Mesodermal cell (in vitro differentiated cells): ENCODE measurements around the gene ZIC1.

Experiments
- H3K27ac ChIP-seq: 2 replicates; pipeline ENCODE4 v1.7.0; 2013; ENCODE audit warnings: mild to moderate bottlenecking, low read depth, low read length, moderate library complexity; ENCODE audit not compliant: severe bottlenecking
- H3K36me3 ChIP-seq: 2 replicates; pipeline ENCODE4 v1.7.1; 2013; ENCODE audit warnings: mild to moderate bottlenecking, low read length, moderate library complexity; ENCODE audit not compliant: control insufficient read depth, insufficient read depth
- H3K4me1 ChIP-seq: one replicate; pipeline ENCODE4 v1.7.1; 2013; ENCODE audit warnings: mild to moderate bottlenecking, low read length; ENCODE audit not compliant: insufficient read depth, control insufficient read depth, poor library complexity, severe bottlenecking
- H3K4me3 ChIP-seq: 2 replicates; pipeline ENCODE4 v1.7.0; 2013; ENCODE audit warnings: low read length, control low read depth, mild to moderate bottlenecking; ENCODE audit not compliant: insufficient read depth, poor library complexity, severe bottlenecking; ENCODE audit errors: extremely low read depth
- H3K9me3 ChIP-seq: 2 replicates; pipeline ENCODE4 v1.7.1; 2013; ENCODE audit warnings: mild to moderate bottlenecking, low read length, moderate library complexity; ENCODE audit not compliant: control insufficient read depth
- WGBS, 2 experiments: methylation state at CpG; one replicate each; pipeline ENCODE4 v1.1.5; 2013; ENCODE audit warnings: missing lambda C conversion rate in 2 of 2; ENCODE audit not compliant: insufficient coverage in 2 of 2; 5-methylcytosine and 5-hydroxymethylcytosine counted together

Gene ZIC1

DNA sequence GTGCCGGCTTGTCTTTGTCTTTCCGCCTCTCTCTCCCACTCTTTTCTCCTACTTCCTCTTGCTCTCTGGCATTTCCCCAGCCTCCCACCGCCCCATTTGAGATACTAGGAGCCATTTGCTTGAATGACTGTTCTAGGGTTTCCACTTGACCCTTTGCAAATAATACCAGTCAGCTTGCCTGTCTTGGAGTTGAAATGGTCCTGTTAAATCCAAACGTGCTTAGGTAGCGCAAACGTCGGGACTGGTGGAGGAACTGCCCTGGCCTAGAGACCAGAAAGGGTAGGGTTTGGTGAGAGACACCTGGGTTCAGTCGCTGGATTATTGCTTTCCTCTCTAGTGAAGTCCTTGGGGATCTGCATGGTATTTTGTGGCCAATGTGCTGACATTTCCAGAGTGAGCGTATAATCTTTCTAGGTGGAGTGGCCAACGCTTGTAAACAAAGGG lies 10.6 kb downstream of the ZIC1 start:
- H3K36me3 ChIP-seq: no peaks in the 10 kb centered on the region
- H3K4me3 ChIP-seq: no peak overlapping the region
- H3K27ac ChIP-seq: no peak overlapping the region
- H3K4me1 ChIP-seq: peaks cover 9% of the 10 kb centered on the region
- WGBS, 2 experiments: 9 to 13% methylated on average over 8 to 9 of the region's 10 CpGs
- H3K9me3 ChIP-seq: no peaks in the 10 kb centered on the region

DNA sequence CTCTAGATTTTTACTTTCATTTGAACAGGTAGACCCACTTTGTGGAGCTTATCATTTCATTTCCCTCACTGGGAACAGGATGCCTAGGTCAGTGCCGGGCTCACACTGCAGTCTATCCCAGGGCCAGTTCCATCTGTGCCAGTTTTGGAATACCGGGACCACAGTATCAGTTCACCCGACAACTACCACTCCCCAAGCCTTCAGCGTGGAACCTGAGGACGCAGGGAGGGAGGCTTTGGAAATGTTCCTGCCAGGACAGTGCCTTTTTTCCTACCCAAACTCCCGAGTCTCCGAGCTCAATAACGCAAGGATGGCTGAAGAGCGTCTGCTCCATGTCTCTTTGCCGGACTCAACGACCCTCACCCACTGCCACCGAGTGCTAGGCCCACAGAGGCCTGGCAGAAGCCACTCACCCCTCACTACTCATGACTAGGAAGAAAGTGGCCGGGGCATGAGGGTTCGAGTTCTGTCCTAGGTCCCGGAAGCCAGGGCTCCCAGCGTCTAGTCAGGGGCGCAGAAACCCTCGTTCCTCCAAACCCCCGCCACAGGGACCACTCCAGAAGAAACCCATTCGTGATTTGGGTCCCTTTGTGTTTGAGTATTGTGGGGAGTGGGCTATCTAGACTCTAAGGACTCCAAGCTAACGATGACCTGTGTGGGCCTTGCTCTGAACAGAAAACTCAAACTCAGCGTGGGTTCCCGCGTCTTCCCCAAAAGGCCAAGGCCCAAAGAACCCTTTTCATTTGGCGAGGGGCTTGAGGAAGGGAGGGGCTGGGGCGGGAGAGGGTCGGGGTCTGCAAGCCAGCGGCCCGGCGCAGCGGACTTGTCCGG lies 11.4 kb downstream of the ZIC1 start:
- Histone ChIP-seq H3K27ac (no peak overlapping the region), H3K4me3 (peak overlapping the region; percentile 24), H3K9me3 (no peaks in the 10 kb centered on the region), H3K36me3 (no peaks in the 10 kb centered on the region), H3K4me1 (peaks cover 9% of the 10 kb centered on the region)
- 6 to 13% methylated on average over 19 to 21 of the region's 32 CpGs for WGBS, 2 experiments

GRCh38 chr3:147421184-147421912 lies 12.2 kb downstream of the ZIC1 start:
- peak overlapping the region; percentile 24 for H3K4me3 ChIP-seq
- no peaks in the 10 kb centered on the region for H3K9me3 ChIP-seq
- no peaks in the 10 kb centered on the region for H3K36me3 ChIP-seq
- no peak overlapping the region for H3K27ac ChIP-seq
- H3K4me1 ChIP-seq: peaks cover 9% of the 10 kb centered on the region
- 0 to 1% methylated on average over 31 to 34 of the region's 53 CpGs for WGBS, 2 experiments

- H3K4me1 ChIP-seq: peaks cover 9% of the 10 kb centered on the region
- H3K9me3 ChIP-seq: no peaks in the 10 kb centered on the region
- H3K4me3 ChIP-seq: no peak overlapping the region
- no peak overlapping the region for H3K27ac ChIP-seq
- 3 to 4% methylated on average over 8 to 13 of the region's 15 CpGs for WGBS, 2 experiments
- no peaks in the 10 kb centered on the region for H3K36me3 ChIP-seq
Measured at GRCh38 chr3:147422196-147422595, 13.0 kb downstream of the ZIC1 start.

DNA sequence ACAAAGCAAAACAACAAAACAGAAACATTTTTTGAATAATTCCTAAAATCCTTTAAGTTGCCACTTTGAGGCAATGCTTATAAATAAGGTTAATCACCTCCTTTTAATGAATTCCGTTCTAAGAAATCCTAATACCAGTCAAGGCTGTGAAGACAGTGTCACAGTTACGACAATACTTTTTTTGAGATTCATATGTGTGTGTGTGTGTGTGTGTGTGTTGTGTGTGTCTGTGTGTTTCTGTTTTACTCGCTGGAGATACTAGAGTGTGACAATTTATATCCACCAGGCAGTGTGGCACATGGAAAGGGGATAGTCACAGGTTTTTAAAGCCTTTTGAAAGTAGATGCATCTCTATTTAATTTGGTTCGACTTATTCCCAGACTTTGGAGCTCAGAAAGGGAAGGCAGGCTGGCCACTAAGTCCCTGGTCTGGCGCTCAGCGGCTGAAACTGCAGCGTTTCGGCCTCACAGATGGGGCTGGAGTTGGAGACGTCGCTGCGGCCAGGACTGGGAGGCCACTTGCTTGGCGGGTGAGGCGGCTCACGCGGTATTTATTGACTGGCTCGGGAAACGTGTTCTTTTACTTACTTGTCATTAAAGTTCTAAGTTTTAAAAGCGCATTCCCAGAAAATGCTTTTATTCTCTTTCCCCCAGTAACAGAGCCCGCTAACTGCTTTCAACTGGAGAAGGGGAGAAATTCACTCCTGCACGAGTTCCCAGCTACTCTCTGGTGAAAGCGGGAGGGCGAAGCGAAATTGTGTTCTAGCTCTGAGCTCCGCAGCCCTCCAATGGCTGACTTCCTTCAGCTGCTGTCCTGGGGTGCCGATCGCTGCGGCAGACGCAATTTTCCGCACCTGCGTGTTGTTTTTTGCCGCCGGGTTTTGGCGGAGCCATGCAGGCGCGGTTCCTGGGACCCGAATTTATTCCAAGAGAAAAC lies 13.7 kb downstream of the ZIC1 start:
- Histone ChIP-seq H3K4me1 (peaks cover 9% of the 10 kb centered on the region), H3K36me3 (no peaks in the 10 kb centered on the region), H3K9me3 (no peaks in the 10 kb centered on the region), H3K27ac (no peak overlapping the region), H3K4me3 (no peak overlapping the region)
- 1% methylated on average over 23 to 34 of the region's 36 CpGs for WGBS, 2 experiments

- no peak overlapping the region for H3K4me3 ChIP-seq
- H3K27ac ChIP-seq: no peak overlapping the region
- WGBS, 2 experiments: 0% methylated on average over 1 of the region's 3 CpGs; no CpG with 5 or more reads in 1 of the 2 experiments
- H3K9me3 ChIP-seq: no peaks in the 10 kb centered on the region
- no peaks in the 10 kb centered on the region for H3K36me3 ChIP-seq
- peaks cover 9% of the 10 kb centered on the region for H3K4me1 ChIP-seq
Measured at GRCh38 chr3:147423537-147423797, 14.3 kb downstream of the ZIC1 start.

GRCh38 chr3:147423798-147424580 lies 14.8 kb downstream of the ZIC1 start:
- peaks cover 9% of the 10 kb centered on the region for H3K4me1 ChIP-seq
- no peaks in the 10 kb centered on the region for H3K36me3 ChIP-seq
- 1 to 3% methylated on average over 26 to 28 of the region's 33 CpGs for whole genome bisulfite sequencing, 2 experiments
- H3K4me3 ChIP-seq: no peak overlapping the region
- no peaks in the 10 kb centered on the region for H3K9me3 ChIP-seq
- H3K27ac ChIP-seq: no peak overlapping the region

DNA sequence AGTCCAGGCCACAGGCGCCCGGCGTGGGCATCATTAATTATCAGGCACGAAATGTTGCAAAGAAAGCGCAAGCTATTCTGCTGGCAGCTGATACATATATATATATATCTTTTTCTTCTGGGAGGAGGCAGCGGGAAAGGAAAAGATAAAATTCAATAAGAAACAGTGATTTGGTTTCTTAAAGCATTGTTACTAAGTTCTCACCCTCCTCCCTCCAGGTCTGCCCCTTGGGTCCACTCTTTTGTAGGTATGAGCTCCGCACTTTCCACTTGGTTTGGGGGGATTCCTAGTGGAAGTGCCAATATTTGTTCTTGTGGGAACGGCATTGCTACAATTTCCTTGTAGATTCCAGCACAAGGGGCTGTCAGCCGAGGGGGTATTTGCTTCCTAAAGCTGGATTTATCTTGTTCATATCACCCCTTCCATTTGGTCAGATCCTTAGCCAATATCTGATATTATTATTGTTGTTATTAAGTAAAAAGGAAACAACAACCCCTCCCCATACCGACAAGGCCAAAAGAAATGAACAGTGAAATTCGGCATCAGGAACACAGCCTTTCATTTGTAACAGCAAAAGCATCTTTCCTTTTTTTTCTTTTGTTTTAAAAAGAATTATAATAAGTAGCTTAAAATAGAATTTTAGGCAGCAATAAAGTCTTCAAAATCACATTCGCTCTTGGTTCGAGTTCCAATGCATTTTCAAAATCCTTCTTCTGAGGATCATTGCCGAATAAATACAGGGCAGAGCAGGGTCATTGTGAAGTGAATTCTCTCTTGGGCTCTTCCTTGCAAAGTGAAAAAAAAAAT lies 15.6 kb downstream of the ZIC1 start:
- Histone ChIP-seq H3K36me3 (no peaks in the 10 kb centered on the region), H3K27ac (no peak overlapping the region), H3K4me1 (peaks cover 4% of the 10 kb centered on the region), H3K9me3 (no peaks in the 10 kb centered on the region), H3K4me3 (no peak overlapping the region)
- WGBS, 2 experiments: 0% methylated on average over 3 of the region's 14 CpGs; no CpG with 5 or more reads in 1 of the 2 experiments

DNA sequence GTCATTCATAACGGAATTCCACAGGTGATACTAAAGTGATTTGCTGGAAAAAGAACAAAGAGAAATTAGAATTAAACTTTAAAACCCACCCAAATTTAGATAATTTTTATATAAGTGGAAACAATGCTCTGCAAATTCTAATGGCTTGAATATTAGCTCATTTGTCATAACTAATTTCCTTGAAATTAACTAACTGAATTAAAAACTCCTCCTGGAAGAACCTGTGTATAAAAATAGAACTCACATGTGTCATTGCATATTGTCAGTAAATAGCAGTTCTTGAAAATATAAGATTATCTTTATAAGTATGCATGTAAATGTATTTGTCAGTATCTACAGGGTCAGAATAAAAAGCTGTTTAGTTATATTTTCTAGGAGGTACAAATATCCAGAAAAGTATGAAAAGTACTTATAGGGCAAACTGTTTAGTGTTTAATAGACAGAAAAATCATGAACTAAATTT lies 16.3 kb downstream of the ZIC1 start:
- Histone ChIP-seq H3K4me1 (peaks cover 4% of the 10 kb centered on the region), H3K36me3 (no peaks in the 10 kb centered on the region), H3K4me3 (no peak overlapping the region), H3K9me3 (no peaks in the 10 kb centered on the region), H3K27ac (no peak overlapping the region)
- WGBS, 2 experiments: no CpG with 5 or more reads among the region's 1 CpG
